Esophagus muscularis mucosa (tissue), 4 donors: ENCODE results near the gene VPS13D. TPM values are rescaled to one million over a fixed set of nuclear protein-coding genes. Genes with fewer than 3 reads are reported as not detected.

ENCODE experiments used
- DNase-seq: peaks from one replicate; pipeline ENCODE4 v3.0.0-alpha.2; 2017; ENCODE audit errors: extremely low spot score
- H3K27ac ChIP-seq, 4 donors: fragments of 200-600 bp; sonication (generic); replicated peaks in 1 of 4; 1 replicate in 3 of 4; 2 replicates in 1 of 4; pipeline ENCODE4 v1.5.1; 2016 to 2019; ENCODE audit warnings: mild to moderate bottlenecking in 1 of 4
- H3K27me3 ChIP-seq, 4 donors: fragments of 200-600 bp; sonication (generic); one replicate each; pipeline versions ENCODE4 v1.5.1 to v1.6.0; 2016 to 2019
- H3K36me3 ChIP-seq, 4 donors: fragments of 200-600 bp; sonication (generic); one replicate each; pipeline ENCODE4 v1.5.1; 2016 to 2019
- H3K4me1 ChIP-seq, 4 donors: fragments of 200-600 bp; sonication (generic); one replicate each; pipeline ENCODE4 v1.5.1; 2016 to 2019
- H3K4me3 ChIP-seq, 4 donors: fragments of 200-600 bp; sonication (generic); 1 replicate in 2 of 4; 2 replicates in 2 of 4; pipeline ENCODE4 v1.5.1; 2016 to 2019; ENCODE audit warnings: mild to moderate bottlenecking in 4 of 4, moderate library complexity in 1 of 4
- H3K9me3 ChIP-seq, 4 donors: fragments of 200-600 bp; sonication (generic); 1 replicate in 3 of 4; 2 replicates in 1 of 4; pipeline ENCODE4 v1.5.1; 2016 to 2019
- CTCF ChIP-seq, 3 experiments: fragments of 200-600 bp in 2 of 3; fragments of 450-650 bp in 1 of 3; sonication (generic) in 2 of 3; IDR thresholded peaks; one replicate each; pipeline ENCODE4 v1.5.1; 2017 to 2019; ENCODE audit warnings: antibody characterized with exemption in 3 of 3, mild to moderate bottlenecking in 2 of 3, moderate library complexity in 1 of 3
- EP300 ChIP-seq: sonication (generic); formaldehyde crosslinking; IDR thresholded peaks from one replicate; pipeline ENCODE4 v1.6.1; 2017; ENCODE audit warnings: antibody characterized with exemption
- POLR2A ChIP-seq: fragments of 450-650 bp; IDR thresholded peaks from one replicate; pipeline ENCODE4 v1.6.1; 2017; ENCODE audit warnings: antibody characterized with exemption, moderate library complexity, mild to moderate bottlenecking, low read depth
- POLR2AphosphoS5 ChIP-seq, 2 donors: sonication (generic); formaldehyde crosslinking; IDR thresholded peaks; one replicate each; pipeline ENCODE4 v1.6.1; 2017; ENCODE audit warnings: antibody characterized with exemption in 2 of 2
- WGBS: methylation state at CpG from one replicate; pipeline ENCODE4 v1.1.5; 2018; 5-methylcytosine and 5-hydroxymethylcytosine counted together
- intact Hi-C: fragments of 100-400 bp; cut with DNase I; formaldehyde crosslinking; loops from one replicate; pipeline ENCODE4 v1.15.1; 2023
- total RNA-seq, 4 donors: library from RNA; depleted of rRNA; stranded (reverse); fragments of >200 nt; gene quantifications; one replicate each; pipeline versions ENCODE4 v1.1.0 to v1.2.1, GENCODE V29; 2016

The VPS13D gene
- total RNA-seq, 4 donors from 2014 or later, result 67.8 to 93.3 (median 85.4) TPM

DNA sequence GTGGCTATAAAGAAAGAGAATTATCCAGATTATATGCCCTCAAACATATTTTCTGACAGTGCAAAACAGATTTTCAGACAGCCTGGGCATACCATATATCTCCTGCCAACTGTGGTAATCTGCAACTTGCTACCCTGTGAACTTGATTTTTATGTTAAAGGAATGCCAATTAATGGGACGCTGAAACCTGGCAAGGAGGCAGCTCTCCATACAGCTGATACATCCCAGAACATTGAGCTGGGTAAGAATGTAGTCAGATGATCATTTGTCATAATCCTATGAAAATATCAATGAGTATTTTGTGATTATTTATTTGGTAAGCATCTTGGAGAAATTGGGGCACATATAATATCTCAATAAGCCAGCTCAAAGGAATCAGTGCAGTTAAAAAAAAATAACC, 124.2 kb downstream of the VPS13D start:
- Histone ChIP-seq H3K36me3 (peaks cover 29 to 94% (median 70%) of the 10 kb centered on the region in 4 donors), H3K9me3 (no peaks in the 10 kb centered on the region), H3K27ac (no peak overlapping the region), H3K27me3 (no peaks in the 10 kb centered on the region), H3K4me1 (peaks cover 6 to 26% (median 18%) of the 10 kb centered on the region in 4 donors), H3K4me3 (no peak overlapping the region)
- TF ChIP-seq EP300 (no peak), CTCF (IDR thresholded peaks at IDR 0.05) (no peak), POLR2AphosphoS5 (IDR thresholded peaks at IDR 0.05) (no peak), POLR2A (no peak)
- DNase-seq, result no peak
- intact Hi-C loops, result no loop called here
- 80% methylated on average over 1 of the region's 1 CpG for WGBS

GRCh38 chr1:12356004-12356890, 126.4 kb downstream of the VPS13D start:
- peaks cover 21 to 87% (median 53%) of the 10 kb centered on the region in 4 donors for H3K36me3 ChIP-seq

GRCh38 chr1:12358499-12358898, 128.7 kb downstream of the VPS13D start:
- Histone ChIP-seq H3K27me3 (no peaks in the 10 kb centered on the region), H3K4me3 (no peak overlapping the region), H3K36me3 (peaks cover 17 to 84% (median 45%) of the 10 kb centered on the region in 4 donors), H3K9me3 (no peaks in the 10 kb centered on the region), H3K27ac (no peak overlapping the region), H3K4me1 (peaks cover 14 to 52% (median 26%) of the 10 kb centered on the region in 4 donors)
- no peak for DNase-seq
- WGBS, result 85% methylated on average over 6 of the region's 6 CpGs
- no peak for TF ChIP-seq POLR2A
- no peak for TF ChIP-seq CTCF (IDR thresholded peaks at IDR 0.05)
- TF ChIP-seq EP300, result no peak
- TF ChIP-seq POLR2AphosphoS5 (IDR thresholded peaks at IDR 0.05), result no peak
- intact Hi-C loops, result no loop called here

More at GRCh38 chr1:12356004-12356890, 126.4 kb downstream of the VPS13D start:
- intact Hi-C loops, result no loop called here
- H3K4me1 ChIP-seq, result peaks cover 14 to 39% (median 26%) of the 10 kb centered on the region in 4 donors
- H3K9me3 ChIP-seq, result no peaks in the 10 kb centered on the region
- 54% methylated on average over 8 of the region's 8 CpGs for WGBS
- DNase-seq, result no peak
- no peaks in the 10 kb centered on the region for H3K27me3 ChIP-seq
- TF ChIP-seq CTCF (IDR thresholded peaks at IDR 0.05) (no peak), EP300 (no peak), POLR2A (no peak), POLR2AphosphoS5 (IDR thresholded peaks at IDR 0.05) (no peak)
- peak overlapping the region; percentile 36 to 64 (median 46) for H3K27ac ChIP-seq
- no peak overlapping the region for H3K4me3 ChIP-seq

DNA sequence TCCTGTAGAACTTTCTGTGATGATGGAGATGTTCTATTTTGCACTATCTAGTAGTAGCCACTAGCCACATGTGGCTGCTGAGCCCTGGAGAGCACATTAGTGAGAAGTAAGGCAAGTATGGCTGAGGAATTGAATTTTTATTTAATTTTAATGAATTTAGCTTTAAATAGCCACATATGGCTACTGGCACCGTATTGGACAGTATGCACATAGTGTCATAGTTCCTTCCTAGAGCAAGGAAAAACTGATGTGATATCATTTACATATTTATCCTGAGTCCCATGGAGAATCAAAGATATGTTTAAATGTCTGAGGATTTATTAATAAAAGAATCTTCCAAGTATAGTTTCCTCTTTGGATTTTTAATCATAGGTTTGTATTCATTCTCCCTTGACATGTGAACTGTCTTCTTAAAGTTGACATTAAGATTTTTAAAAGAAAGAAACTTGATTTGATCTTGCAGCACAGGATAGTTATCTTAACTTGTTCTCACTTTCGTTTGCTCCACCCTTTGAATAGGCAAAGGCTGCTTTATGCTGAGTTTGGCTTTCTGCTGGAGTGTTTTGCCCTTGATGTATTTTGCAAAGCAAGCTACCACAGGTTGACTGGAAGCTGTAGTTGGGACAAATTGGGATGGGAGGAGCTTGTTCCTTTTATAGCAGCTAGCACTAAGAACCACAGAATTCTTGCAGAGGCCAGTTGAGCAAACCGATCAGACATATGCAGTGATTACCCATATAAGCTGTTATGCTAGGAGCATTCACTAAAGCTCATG, 129.7 kb downstream of the VPS13D start:
- Histone ChIP-seq H3K4me3 (no peak overlapping the region), H3K27ac (peak overlapping the region in 3 of 4 donors; percentile 6 to 34 (median 15)), H3K4me1 (peaks cover 14 to 54% (median 26%) of the 10 kb centered on the region in 4 donors), H3K36me3 (peaks cover 13 to 84% (median 44%) of the 10 kb centered on the region in 4 donors), H3K27me3 (no peaks in the 10 kb centered on the region), H3K9me3 (no peaks in the 10 kb centered on the region)
- no peak for TF ChIP-seq EP300
- no peak for TF ChIP-seq CTCF (IDR thresholded peaks at IDR 0.05)
- no peak for TF ChIP-seq POLR2A
- TF ChIP-seq POLR2AphosphoS5 (IDR thresholded peaks at IDR 0.05), result no peak
- WGBS, result 65% methylated on average over 3 of the region's 3 CpGs
- DNase-seq, result no peak
- intact Hi-C loops, result no loop called here
